GM15510 (cell line): ENCODE results near the gene TRAK2.

Experiments used
- POLR2A ChIP-seq: IDR thresholded peaks from 3 replicates; pipeline ENCODE4 v1.6.1; 2011; ENCODE audit warnings: borderline replicate concordance; ENCODE audit not compliant: insufficient read length; ENCODE audit errors: extremely low read depth

The TRAK2 gene

GRCh38 chr2:201460532-201460931 lies 9.3 kb upstream of the TRAK2 start:
- no peak for TF ChIP-seq POLR2A

- no peak for TF ChIP-seq POLR2A
These were observed 7.1 kb upstream of the TRAK2 start for GRCh38 chr2:201458381-201458780.

- no peak for TF ChIP-seq POLR2A
These were observed 1.8 kb upstream of the TRAK2 start for GRCh38 chr2:201452922-201453643.

GRCh38 chr2:201452058-201452921 lies 1.0 kb upstream of the TRAK2 start:
- TF ChIP-seq POLR2A: no peak

GRCh38 chr2:201450954-201451291 lies 335 bp downstream of the TRAK2 start:
- TF ChIP-seq POLR2A: no peak

GRCh38 chr2:201448701-201449100 lies 2.6 kb downstream of the TRAK2 start:
- TF ChIP-seq POLR2A: no peak

- no peak for TF ChIP-seq POLR2A
These were observed 3.2 kb downstream of the TRAK2 start for GRCh38 chr2:201448061-201448460.

- no peak for TF ChIP-seq POLR2A
These were observed 4.2 kb downstream of the TRAK2 start for GRCh38 chr2:201447086-201447485.

GRCh38 chr2:201444746-201445465 lies 6.4 kb downstream of the TRAK2 start:
- TF ChIP-seq POLR2A: no peak

GRCh38 chr2:201441409-201441808 lies 9.8 kb downstream of the TRAK2 start:
- no peak for TF ChIP-seq POLR2A

GRCh38 chr2:201440182-201440581 lies 11.1 kb downstream of the TRAK2 start:
- no peak for TF ChIP-seq POLR2A

GRCh38 chr2:201436141-201436540 lies 15.1 kb downstream of the TRAK2 start:
- TF ChIP-seq POLR2A: no peak

GRCh38 chr2:201433394-201433995 lies 17.8 kb downstream of the TRAK2 start:
- no peak for TF ChIP-seq POLR2A

GRCh38 chr2:201432621-201433393 lies 18.5 kb downstream of the TRAK2 start:
- no peak for TF ChIP-seq POLR2A
